HG02763 (cell line): ENCODE data around the gene REPIN1.
A peak's percentile ranks its signal among the peaks of the same experiment; 100 is the strongest.
"Not testable (repeated sequence)": the region's sequence is repeated elsewhere in the genome, so short reads cannot be mapped to it uniquely, and the experiment has no call there.

Source experiments
- ATAC-seq: cut with Tn5 transposase; IDR thresholded peaks from one replicate; pipeline ENCODE4 v1.9.1; 2021; ENCODE audit warnings: mild to moderate bottlenecking, moderate library complexity; ENCODE audit not compliant: unreplicated experiment

The REPIN1 gene

GRCh38 chr7:150374472-150374871 lies 5.8 kb downstream of the REPIN1 start:
- ATAC-seq: no peak

- ATAC-seq: no peak
Observed at GRCh38 chr7:150375662-150376521, 7.3 kb downstream of the REPIN1 start.

GRCh38 chr7:150376560-150376959 lies 7.9 kb downstream of the REPIN1 start:
- no peak for ATAC-seq

- ATAC-seq: no peak
Observed at GRCh38 chr7:150377196-150377595, 8.6 kb downstream of the REPIN1 start.

GRCh38 chr7:150377635-150378034 lies 9.0 kb downstream of the REPIN1 start:
- no peak for ATAC-seq

GRCh38 chr7:150378115-150378852 lies 9.7 kb downstream of the REPIN1 start:
- ATAC-seq: no peak

- peak; percentile 71 for ATAC-seq
Observed at GRCh38 chr7:150378853-150379440, 10.3 kb downstream of the REPIN1 start, which contains the start of gene ZNF775. Gene ZNF775 (plus strand): TSS chr7:150379330. CDS start chr7:150388471, 9,141 bp downstream.

GRCh38 chr7:150379441-150380379 lies 11.1 kb downstream of the REPIN1 start:
- no peak for ATAC-seq

- no peak for ATAC-seq
Observed at GRCh38 chr7:150380463-150380862, 11.8 kb downstream of the REPIN1 start.

GRCh38 chr7:150381096-150381495 lies 12.5 kb downstream of the REPIN1 start:
- no peak for ATAC-seq

GRCh38 chr7:150381785-150382122 lies 13.1 kb downstream of the REPIN1 start:
- no peak for ATAC-seq

- no peak for ATAC-seq
Observed at GRCh38 chr7:150382123-150382843, 13.7 kb downstream of the REPIN1 start.

- ATAC-seq: no peak
Observed at GRCh38 chr7:150382844-150383225, 14.2 kb downstream of the REPIN1 start.

- no peak for ATAC-seq
Observed at GRCh38 chr7:150383710-150384397, 15.2 kb downstream of the REPIN1 start.

- ATAC-seq: no peak
Observed at GRCh38 chr7:150384406-150385301, 16.0 kb downstream of the REPIN1 start.

GRCh38 chr7:150385302-150385723 lies 16.7 kb downstream of the REPIN1 start:
- ATAC-seq: no peak

- not testable (repeated sequence) for ATAC-seq
Observed at GRCh38 chr7:150385884-150386283, 17.3 kb downstream of the REPIN1 start.

- no peak for ATAC-seq
Observed at GRCh38 chr7:150388306-150388705, 19.7 kb downstream of the REPIN1 start.
